Brain pericyte (primary cell): Measurements from ENCODE around the gene SBK2.

Source experiments
- DNase-seq: peaks from one replicate; pipeline ENCODE4 v3.0.0-alpha.2; 2012; ENCODE audit warnings: low read depth, low spot score

SBK2 gene

GRCh38 chr19:55554741-55555152 is 17.8 kb upstream of the SBK2 start:
- no peak for DNase-seq

GRCh38 chr19:55554302-55554701 is 17.4 kb upstream of the SBK2 start:
- no peak for DNase-seq

GRCh38 chr19:55553217-55554182 is 16.6 kb upstream of the SBK2 start:
- DNase-seq = no peak

GRCh38 chr19:55552620-55553019 is 15.7 kb upstream of the SBK2 start:
- no peak for DNase-seq

DNA sequence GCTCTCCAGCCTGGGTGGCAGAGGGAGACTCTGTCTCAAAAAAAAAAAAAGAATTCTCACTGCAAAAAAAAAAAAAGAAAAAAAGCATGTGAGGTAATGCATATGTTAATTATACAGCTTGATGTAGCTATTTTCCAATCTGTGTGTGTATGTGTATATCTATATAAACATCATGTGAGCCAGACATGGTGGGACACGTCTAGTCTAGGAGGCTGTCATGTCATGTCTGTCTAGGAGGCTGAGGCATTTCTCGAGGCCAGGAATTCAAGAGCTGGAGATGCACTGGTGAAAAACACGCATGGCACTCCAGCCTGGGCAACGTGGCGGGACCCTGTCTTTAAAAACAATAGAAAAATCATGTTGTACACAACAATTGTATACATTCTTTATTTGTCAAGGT is 15.3 kb upstream of the SBK2 start:
- DNase-seq = no peak

DNA sequence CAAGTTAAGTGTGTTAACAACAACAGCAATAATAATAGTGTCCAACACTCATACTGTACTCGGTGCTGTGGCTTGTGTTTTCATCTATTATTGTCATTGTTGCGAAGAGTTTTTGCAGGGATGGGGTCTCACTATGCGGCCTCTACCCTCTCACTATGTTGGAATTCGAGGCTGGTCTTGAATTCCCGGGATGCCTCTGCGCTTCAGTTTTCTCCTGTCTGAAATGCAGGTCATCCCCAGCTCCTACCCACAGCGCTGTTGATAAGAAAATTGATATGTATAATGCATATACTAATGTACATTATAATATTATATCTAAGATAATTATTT is 13.4 kb upstream of the SBK2 start:
- no peak for DNase-seq

GRCh38 chr19:55549500-55550320 is 12.8 kb upstream of the SBK2 start:
- no peak for DNase-seq

DNA sequence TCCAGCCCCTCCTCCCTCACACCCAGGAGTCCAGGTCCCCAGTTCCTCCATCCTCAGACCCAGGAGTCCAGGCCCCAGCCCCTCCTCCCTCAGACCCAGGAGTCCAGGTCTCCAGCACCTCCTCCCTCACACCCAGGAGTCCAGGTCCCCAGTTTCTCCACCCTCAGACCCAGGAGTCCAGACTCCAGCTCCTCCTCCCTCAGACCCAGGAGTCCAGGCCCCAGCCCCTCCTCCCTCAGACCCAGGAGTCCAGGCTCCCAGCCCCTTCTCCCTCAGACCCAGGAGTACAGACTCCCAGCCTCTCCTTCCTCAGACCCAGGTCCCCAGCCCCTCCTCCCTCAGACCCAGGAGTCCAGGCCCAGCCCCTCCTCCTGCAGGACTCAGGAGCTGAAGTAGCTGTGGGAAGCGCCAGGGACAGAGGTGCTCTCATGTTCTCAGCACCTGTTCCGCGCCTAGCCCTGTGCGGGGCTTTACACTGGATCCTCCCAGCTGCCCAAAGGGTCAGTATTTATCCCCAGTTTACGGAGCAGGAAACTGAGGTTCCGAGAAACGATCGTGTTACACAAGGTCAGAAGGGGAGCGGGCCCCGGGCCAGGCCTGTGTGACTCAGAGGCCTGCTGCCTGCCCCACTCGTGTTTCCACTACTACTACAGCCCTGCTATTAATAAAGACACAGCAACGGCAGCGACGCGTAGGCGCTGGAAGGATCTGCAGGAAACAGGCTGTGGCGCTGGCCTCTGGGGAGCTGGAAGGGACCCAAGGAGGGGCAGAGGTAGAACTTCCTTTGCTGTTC is 10.1 kb upstream of the SBK2 start:
- DNase-seq = no peak

GRCh38 chr19:55546011-55546410 is 9.1 kb upstream of the SBK2 start:
- no peak for DNase-seq

- no peak for DNase-seq
Observed at GRCh38 chr19:55545443-55545842, 8.5 kb upstream of the SBK2 start, which contains the start of gene SBK3. SBK3 (minus strand) TSS chr19:55545543; CDS start chr19:55545543, 0 bp downstream.

DNA sequence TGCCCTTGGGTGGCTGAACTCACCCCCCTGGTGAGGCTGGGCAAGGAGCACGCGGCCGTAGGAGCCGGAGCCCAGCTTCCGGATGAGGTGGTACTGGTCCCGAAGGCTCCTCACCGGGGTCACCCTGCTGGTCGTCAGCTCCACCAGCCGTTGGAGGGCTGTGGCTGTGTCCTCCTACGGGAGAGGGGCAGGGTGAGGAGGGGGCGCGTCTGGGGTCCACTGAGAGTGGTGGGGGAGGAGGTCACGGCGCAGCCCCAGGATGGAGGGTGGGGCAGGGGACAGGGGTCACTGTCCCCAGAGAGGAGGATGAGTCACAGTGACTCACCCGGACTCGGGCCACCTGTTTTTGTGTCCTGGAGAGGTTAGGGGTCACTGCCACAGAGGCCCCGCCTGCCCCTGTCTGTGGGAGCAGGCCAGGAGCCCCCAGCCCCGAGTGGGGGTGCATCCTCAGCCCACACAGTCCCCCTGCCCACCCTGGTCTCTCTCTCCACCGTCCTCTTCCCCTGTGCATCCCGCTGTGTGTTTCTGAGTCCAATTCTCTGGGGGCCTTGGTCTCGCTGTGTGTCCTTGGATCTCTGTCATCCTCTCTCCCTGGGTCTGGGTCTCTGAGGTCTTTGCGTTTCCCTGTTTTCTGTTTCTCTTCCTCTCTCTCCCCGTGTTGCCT is 8.0 kb upstream of the SBK2 start:
- DNase-seq = no peak

GRCh38 chr19:55544014-55544413 is 7.1 kb upstream of the SBK2 start:
- DNase-seq = no peak

- DNase-seq = no peak
Observed at GRCh38 chr19:55543567-55543966, 6.6 kb upstream of the SBK2 start.

GRCh38 chr19:55542292-55542855 is 5.4 kb upstream of the SBK2 start:
- DNase-seq = no peak

DNA sequence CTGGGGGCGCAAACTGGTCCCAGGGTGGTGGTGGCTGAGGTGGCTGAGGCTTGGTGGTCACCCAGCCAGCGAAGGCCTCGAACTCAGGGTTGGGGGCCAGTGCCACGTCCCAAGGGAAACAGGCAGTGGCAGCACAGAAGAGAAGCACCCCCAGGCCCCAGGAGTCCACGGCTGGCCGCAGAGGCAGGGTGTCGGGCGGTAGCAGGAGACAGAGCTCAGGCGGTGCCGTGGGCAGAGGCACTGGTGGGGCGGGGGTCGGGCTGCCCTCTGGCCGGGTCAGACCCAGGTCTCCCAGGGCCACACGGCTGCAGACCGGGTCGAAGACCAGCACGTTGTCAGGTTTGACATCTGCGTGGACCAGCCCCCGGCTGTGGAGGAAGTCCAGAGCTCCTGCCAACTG is 4.2 kb upstream of the SBK2 start:
- DNase-seq = no peak

DNA sequence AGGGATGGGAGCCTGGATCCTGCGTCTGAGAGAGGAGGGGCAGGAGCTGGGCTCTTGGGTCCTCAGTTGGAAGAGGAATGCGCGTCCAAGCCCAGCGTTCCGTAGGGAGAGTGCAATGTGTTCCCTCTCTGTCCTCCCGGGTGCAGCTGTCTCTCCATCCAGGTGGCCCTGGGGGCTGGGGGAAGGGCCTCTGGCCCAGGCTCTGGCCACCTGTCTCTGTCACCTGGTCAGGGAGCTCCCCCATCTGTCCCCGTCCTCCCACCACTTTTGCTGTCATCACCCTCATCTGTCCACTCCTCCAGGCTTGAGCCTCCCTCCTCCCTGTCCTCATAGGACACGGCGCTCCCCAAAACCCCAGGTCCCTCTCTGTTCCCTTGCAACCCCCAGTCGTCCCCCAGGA is 3.7 kb upstream of the SBK2 start:
- DNase-seq = no peak

- DNase-seq = no peak
Observed at GRCh38 chr19:55539090-55539984, 2.4 kb upstream of the SBK2 start.

GRCh38 chr19:55538132-55538531 is 1.2 kb upstream of the SBK2 start:
- no peak for DNase-seq

GRCh38 chr19:55537741-55538111 is 793 bp upstream of the SBK2 start:
- DNase-seq = no peak

DNA sequence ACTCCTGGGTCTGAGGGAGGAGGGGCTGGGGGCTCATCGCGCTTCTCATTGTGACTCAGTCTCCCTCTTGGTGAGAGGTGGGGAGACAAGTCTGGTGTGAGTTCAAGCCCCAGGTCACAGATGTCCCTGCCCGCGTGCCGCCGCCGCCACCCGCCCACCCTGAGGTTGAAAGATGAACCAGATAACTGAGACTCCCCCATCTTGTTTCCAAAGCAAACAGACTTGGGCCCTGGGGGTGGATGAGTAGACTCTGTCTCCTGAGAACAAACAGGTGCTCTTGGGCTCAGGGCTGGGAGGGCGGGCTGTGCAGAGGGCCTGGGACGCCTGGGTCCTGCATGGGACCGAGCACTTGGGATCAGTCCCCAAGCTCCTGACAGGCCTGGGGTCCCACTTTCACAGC is 567 bp downstream of the SBK2 start:
- no peak for DNase-seq
